ENCODE results near the gene TOMM20.

DNA sequence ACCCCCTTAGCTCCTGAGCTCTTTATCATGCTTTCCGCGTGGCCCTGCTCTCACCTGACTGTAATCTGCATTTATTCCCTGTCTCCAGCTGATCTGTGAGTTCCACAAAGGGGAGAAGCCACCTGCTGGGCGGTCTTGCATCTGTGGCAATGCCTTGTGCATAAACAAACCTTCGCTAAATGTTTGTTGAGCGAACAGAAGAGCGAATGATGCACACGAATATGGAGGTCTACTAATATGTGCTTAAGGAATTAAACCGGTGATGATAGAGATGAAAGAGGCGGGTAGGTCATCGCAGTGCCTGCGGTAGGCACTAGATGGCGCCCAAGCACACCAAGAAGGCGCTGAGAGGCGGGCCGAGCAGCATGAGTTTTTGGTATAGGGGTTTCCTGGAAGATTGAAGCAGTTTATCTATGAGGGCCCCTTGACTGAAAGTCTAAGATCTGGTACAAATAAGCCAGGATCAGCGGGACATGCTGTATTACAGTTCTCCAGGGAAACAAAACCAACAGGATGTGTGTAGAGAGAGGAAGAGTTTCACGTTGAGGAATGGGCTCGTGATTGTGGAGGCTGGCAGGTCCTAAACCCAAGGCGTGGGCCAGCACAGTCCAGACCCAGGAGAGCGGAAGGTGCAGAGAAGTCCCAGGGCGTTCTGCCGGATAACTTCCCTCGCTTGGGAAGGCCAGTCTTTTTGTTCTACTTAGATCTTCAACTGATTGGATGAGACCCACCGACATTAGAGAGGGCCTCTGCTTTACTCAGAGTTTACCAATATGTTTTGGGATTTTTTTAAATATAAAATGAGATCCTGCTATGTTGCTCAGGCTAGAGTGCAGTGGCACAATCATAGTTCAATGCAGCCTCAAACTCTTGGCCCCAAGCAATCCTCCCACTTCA lies 34.7 kb downstream of the TOMM20 start:
- no peak for TF ChIP-seq POLR2A (IDR thresholded peaks at IDR 0.05)
- TF ChIP-seq, protein P1, sequence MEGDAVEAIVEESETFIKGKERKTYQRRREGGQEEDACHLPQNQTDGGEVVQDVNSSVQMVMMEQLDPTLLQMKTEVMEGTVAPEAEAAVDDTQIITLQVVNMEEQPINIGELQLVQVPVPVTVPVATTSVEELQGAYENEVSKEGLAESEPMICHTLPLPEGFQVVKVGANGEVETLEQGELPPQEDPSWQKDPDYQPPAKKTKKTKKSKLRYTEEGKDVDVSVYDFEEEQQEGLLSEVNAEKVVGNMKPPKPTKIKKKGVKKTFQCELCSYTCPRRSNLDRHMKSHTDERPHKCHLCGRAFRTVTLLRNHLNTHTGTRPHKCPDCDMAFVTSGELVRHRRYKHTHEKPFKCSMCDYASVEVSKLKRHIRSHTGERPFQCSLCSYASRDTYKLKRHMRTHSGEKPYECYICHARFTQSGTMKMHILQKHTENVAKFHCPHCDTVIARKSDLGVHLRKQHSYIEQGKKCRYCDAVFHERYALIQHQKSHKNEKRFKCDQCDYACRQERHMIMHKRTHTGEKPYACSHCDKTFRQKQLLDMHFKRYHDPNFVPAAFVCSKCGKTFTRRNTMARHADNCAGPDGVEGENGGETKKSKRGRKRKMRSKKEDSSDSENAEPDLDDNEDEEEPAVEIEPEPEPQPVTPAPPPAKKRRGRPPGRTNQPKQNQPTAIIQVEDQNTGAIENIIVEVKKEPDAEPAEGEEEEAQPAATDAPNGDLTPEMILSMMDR (IDR thresholded peaks at IDR 0.05), result peak in 2 of 3 donors; percentile 75 to 86

Measured in breast epithelium (tissue), 3 donors.